Stimulated activated CD4-positive, alpha-beta T cell treated with anti-CD3 and anti-CD28 coated beads, Interleukin-12 subunit alpha, Interleukin-12 subunit beta, amount 100 ng/mL, for 4 hours (primary cell): ENCODE data around the gene GPRASP2.

Experiments
- DNase-seq: peaks from one replicate; pipeline ENCODE4 v3.0.0-alpha.2; 2020

Gene GPRASP2

DNA sequence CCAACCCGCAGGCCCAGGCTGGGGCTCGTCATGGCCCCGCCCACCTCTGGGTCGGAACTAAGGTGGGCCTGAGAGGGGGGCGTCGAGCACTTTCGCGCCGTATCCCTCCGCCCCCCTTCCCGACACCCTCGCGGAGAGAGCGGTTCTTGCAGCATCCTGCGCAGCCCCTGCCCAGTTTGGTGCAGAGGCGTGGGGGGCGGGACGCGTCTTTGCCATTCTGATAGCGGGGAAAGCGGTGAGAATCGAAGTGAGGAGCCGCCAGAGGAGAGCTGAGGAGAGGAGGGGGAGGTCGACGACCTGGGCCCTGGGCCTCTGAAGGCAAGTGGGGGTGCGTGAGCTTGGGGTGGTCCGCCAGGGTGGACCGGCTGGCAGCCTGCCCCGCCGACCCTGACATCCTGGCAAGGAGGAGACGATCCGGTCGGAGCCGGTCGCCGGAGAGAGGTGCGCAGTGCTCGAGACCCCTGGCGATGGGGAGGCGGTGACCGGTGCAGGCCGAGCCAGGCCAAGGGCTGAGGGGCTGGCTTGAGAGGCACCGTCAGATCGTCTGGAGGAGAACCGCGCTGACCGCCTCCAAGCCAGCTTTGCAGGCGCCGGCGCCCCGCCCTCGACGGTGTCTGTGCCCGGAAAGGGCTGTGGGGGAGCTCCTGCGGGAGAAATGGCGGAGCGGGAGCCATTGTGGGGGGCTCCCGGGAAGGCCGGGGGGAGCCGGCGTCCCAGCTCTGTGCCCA lies 33.8 kb downstream of the GPRASP2 start:
- DNase-seq: peak; percentile 6

DNA sequence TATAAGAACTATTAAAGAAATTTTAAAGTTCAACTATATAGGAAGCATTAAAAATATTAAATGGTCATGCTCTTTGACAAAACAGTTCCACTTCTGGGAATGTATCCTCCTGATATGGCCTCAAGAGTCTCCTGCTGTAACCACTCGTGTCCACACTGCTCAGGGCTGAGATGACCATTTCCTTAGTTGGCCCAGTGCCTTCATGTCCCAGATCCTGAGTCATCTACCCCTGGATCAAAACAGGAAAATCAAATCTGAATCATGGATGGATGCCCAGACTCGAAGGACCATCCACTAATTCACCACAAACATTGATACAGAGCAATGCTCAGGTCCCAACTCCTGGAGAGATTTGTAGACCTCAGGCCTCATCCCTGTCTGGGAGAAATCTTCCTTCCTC lies 53.0 kb downstream of the GPRASP2 start:
- no peak for DNase-seq

DNA sequence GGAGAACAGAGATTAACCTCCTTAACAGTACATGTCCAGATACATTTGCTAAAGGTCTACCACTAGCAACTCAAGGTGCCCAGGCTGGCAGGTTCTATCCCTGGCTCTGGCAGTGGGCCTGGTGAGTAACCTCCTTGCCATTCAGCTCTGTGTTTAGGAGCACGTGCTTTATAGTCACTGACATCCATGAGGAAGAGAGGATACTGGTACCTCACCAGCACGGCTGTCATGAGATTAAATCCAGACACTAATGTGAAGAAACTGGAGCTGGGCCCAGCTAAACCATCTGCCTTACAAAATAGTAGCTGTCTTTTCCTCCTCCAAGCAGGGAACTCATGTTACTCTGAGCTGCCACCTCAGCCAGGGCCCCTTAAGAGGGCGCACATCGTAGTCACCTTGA lies 53.6 kb downstream of the GPRASP2 start:
- DNase-seq: no peak

DNA sequence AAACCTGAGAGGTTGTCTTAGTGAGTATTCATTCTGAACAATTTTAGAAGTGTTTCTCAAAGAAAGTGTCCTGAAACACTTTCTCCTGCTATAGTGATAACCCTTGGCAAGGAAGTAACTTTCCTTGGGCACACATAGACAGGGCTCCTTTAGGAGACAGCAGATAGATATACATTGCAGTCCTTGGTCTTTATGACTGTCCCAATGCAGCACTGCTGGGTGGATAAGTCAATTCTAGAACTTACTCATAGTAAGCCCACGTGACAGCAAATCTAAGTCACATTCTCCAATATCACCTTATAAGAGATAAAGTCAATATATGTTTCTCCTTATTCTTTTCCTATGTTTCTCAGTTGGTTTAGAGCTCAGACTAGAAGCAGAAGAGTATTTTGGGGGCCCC lies 55.0 kb downstream of the GPRASP2 start:
- DNase-seq: no peak
